Measurements from ENCODE around the gene VCL.

The VCL gene

DNA sequence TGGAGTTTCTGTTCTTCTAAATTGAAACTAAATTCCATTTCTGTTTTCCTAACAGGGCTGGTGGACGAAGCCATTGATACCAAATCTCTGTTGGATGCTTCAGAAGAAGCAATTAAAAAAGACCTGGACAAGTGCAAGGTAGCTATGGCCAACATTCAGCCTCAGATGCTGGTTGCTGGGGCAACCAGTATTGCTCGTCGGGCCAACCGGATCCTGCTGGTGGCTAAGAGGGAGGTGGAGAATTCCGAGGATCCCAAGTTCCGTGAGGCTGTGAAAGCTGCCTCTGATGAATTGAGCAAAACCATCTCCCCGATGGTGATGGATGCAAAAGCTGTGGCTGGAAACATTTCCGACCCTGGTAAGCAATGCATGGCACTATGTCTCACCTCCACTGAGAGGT lies 107.1 kb downstream of the VCL start:
- no peak for FAIRE-seq
- no peak for DNase-seq (ENCODE audit: insufficient read length, low spot score)
- TF ChIP-seq, protein P1, sequence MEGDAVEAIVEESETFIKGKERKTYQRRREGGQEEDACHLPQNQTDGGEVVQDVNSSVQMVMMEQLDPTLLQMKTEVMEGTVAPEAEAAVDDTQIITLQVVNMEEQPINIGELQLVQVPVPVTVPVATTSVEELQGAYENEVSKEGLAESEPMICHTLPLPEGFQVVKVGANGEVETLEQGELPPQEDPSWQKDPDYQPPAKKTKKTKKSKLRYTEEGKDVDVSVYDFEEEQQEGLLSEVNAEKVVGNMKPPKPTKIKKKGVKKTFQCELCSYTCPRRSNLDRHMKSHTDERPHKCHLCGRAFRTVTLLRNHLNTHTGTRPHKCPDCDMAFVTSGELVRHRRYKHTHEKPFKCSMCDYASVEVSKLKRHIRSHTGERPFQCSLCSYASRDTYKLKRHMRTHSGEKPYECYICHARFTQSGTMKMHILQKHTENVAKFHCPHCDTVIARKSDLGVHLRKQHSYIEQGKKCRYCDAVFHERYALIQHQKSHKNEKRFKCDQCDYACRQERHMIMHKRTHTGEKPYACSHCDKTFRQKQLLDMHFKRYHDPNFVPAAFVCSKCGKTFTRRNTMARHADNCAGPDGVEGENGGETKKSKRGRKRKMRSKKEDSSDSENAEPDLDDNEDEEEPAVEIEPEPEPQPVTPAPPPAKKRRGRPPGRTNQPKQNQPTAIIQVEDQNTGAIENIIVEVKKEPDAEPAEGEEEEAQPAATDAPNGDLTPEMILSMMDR (IDR thresholded peaks at IDR 0.05; ENCODE audit: insufficient read depth, missing control alignments), result no peak

DNA sequence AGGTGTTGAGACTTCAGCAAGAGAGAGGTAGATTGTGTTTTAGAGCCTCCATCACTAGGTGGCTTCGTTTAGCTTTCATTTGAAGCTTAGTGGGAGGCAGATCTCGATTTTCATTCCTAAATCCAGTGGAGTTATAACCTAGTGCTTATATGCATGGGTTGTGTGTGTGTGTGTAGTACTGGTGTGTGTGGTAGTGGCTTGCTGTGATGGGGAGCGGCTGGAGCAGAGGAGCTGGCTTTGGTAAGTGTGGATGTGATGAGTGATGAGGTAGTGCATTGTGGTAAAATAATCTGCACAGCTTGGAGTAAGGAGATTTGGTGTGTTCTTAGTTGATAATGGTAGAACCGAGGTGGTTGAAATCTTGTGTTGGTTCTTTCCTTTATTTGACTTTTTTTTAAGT lies 109.5 kb downstream of the VCL start:
- TF ChIP-seq, protein P1 (IDR thresholded peaks at IDR 0.05; ENCODE audit: insufficient read depth, missing control alignments), result no peak
- FAIRE-seq, result no peak

DNA sequence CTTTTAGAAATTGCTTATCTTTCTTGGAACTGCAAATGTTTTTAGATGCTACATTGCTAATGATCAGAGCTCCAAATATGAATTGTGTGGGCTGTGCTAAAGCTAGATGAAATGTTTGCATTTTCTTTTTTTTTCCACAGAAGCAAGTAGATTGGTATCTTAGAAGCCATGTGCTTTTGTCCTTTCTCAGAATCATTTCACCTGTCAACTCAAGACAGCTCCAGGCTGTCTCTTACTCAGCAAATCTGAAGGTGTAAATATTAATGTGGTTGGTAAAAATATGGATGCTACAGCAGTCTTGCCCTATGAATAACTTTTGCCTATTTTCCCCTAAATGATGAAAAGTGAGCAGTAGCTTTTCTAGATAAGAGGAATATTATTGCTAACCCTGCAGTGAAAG lies 111.5 kb downstream of the VCL start:
- no peak for DNase-seq (ENCODE audit: insufficient read length, low spot score)
- FAIRE-seq, result no peak
- TF ChIP-seq, protein P1 (IDR thresholded peaks at IDR 0.05; ENCODE audit: insufficient read depth, missing control alignments), result no peak

More for the DNA sequence above, 109.5 kb downstream of the VCL start:
- DNase-seq (ENCODE audit: insufficient read length, low spot score), result no peak

DNA sequence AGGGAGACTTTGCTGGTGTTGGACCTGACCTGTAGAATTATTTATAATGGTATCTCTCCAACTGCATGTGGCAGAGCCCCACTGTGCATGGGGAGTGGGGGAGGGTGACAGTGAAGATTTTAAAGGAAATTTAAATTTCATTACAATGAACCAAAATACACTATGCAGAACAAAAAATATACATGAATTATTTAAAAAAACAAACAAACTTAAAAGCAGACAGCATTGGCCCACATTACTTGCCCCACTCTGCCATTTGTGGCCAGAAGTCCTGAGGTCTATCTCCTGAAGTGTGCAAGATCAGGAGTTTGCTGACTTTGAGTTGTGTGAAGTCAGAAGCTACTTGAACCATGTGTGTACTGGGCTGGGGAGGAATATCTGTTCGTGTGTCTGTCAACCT lies 112.2 kb downstream of the VCL start:
- FAIRE-seq (no peak), DNase-seq (ENCODE audit: insufficient read length, low spot score) (no peak)

DNA sequence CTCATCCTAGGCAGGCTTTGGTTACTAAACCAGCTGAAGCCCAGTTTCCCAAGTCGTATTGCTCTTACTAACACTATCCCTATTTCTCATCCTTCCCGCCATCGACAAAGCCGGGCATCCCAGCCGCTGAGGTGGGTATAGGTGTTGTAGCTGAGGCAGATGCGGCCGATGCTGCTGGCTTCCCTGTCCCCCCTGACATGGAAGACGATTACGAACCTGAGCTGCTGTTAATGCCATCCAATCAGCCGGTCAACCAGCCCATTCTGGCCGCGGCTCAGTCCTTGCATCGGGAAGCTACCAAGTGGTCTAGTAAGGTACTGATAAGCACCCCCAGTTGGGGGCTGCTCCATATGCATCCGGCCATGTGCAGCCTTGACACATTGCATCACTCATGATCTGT lies 113.9 kb downstream of the VCL start:
- DNase-seq (ENCODE audit: insufficient read length, low spot score) (no peak), FAIRE-seq (no peak)
- TF ChIP-seq, protein P1 (IDR thresholded peaks at IDR 0.05; ENCODE audit: insufficient read depth, missing control alignments), result no peak

More for the DNA sequence above, 112.2 kb downstream of the VCL start:
- TF ChIP-seq, protein P1 (IDR thresholded peaks at IDR 0.05; ENCODE audit: insufficient read depth, missing control alignments), result no peak

DNA sequence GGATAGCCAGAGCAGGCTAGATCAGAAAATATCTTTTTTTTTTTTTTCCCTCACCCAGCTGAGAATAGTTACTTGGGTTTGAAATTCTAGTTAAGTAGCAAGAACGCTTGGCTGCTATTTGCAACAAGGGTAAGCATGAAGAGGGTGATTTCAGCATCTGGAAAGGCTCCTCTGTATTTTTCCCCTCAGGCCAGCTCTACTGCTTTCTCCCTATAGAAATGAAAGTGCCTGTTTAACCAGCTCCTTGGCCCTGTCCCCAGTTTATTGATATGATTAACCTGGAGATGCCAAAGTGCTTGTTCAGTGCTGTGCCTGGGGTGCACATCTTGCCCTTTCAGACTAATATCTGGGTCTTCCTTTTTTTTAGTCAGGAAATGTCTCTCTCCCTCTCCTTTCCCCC lies 115.6 kb downstream of the VCL start:
- no peak for FAIRE-seq
- TF ChIP-seq, protein P1 (IDR thresholded peaks at IDR 0.05; ENCODE audit: insufficient read depth, missing control alignments), result no peak
- DNase-seq (ENCODE audit: insufficient read length, low spot score), result no peak

DNA sequence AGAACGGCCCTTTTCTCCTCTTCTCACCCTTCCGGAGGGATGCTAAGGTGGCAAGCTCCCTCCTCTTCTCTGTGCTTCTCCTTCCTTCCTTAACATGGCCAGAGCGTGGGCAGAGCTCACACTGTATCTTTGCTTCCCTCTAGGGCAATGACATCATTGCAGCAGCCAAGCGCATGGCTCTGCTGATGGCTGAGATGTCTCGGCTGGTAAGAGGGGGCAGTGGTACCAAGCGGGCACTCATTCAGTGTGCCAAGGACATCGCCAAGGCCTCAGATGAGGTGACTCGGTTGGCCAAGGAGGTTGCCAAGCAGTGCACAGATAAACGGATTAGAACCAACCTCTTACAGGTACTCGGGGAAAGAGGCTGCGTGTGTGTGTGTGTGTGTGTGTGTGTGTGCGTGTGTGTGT lies 116.1 kb downstream of the VCL start:
- TF ChIP-seq, protein P1 (IDR thresholded peaks at IDR 0.05; ENCODE audit: insufficient read depth, missing control alignments), result no peak

More for the DNA sequence above, 116.1 kb downstream of the VCL start:
- DNase-seq (ENCODE audit: insufficient read length, low spot score), result no peak
- no peak for FAIRE-seq

Data from D721Med (cell line).